Ascending aorta (tissue), 2 donors: ENCODE results near the gene CTNNA2. TPM values are rescaled to one million over a fixed set of nuclear protein-coding genes. Genes with fewer than 3 reads are reported as not detected.
"Not testable (repeated sequence)": the region's sequence is repeated elsewhere in the genome, so short reads cannot be mapped to it uniquely, and the experiment has no call there.

Experiments used
- DNase-seq, 2 donors: peaks; one replicate each; pipeline ENCODE4 v3.0.0-alpha.2; 2019; ENCODE audit warnings: low spot score in 2 of 2
- H3K27ac ChIP-seq, 2 donors: fragments of 200-600 bp; sonication (generic); one replicate each; pipeline ENCODE4 v1.5.1; 2016 to 2017; ENCODE audit warnings: mild to moderate bottlenecking in 1 of 2
- H3K27me3 ChIP-seq: fragments of 200-600 bp; sonication (generic); one replicate; pipeline ENCODE4 v1.5.1; 2017
- H3K36me3 ChIP-seq, 2 donors: fragments of 200-600 bp; sonication (generic); one replicate each; pipeline ENCODE4 v1.5.1; 2016
- H3K4me1 ChIP-seq, 2 donors: fragments of 200-600 bp; sonication (generic); one replicate each; pipeline ENCODE4 v1.5.1; 2016 to 2017; ENCODE audit warnings: mild to moderate bottlenecking in 1 of 2
- H3K4me3 ChIP-seq, 2 donors: fragments of 200-600 bp; sonication (generic); one replicate each; pipeline ENCODE4 v1.5.1; 2016 to 2017; ENCODE audit warnings: mild to moderate bottlenecking in 1 of 2
- H3K9me3 ChIP-seq, 2 donors: fragments of 200-600 bp; sonication (generic); one replicate each; pipeline ENCODE4 v1.5.1; 2016
- intact Hi-C: fragments of 100-400 bp; cut with DNase I; formaldehyde crosslinking; loops from one replicate; pipeline ENCODE4 v1.15.1; 2023
- total RNA-seq: library from RNA; depleted of rRNA; stranded (reverse); fragments of >200 nt; gene quantifications from one replicate; pipeline ENCODE4 v1.1.0, GENCODE V29; 2016
- TF ChIP-seq, protein P1 (sequence below), 3 experiments: fragments of 200-600 bp in 2 of 3; fragments of 450-650 bp in 1 of 3; sonication (generic) in 2 of 3; IDR thresholded peaks; one replicate each; pipeline ENCODE4 v1.5.1; 2016 to 2019; ENCODE audit warnings: antibody characterized with exemption in 3 of 3, mild to moderate bottlenecking in 1 of 3, moderate library complexity in 1 of 3

Gene CTNNA2
- total RNA-seq, 1 donor from 2014 or later, result not detected

DNA sequence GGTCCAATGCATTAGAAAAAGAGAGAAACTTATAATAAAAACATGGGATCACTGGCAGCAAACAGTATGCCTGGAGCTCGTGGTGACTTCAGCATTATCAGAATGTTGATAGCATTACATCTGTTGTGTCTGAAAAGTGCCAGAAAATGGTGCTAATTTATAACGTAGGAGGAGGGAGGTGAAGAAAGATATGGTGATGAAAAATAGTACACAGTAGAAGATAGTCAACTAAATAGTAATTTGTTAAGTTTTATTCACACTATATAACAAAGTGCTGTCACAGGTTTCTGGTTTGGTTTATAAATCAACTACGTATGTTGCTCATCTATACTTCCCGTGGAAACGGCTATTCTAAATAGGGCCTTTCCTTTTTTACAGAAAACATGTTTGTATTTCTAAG lies 674.3 kb downstream of the CTNNA2 start:
- no peak for DNase-seq
- H3K27me3 ChIP-seq, result no peaks in the 10 kb centered on the region
- TF ChIP-seq, protein P1, sequence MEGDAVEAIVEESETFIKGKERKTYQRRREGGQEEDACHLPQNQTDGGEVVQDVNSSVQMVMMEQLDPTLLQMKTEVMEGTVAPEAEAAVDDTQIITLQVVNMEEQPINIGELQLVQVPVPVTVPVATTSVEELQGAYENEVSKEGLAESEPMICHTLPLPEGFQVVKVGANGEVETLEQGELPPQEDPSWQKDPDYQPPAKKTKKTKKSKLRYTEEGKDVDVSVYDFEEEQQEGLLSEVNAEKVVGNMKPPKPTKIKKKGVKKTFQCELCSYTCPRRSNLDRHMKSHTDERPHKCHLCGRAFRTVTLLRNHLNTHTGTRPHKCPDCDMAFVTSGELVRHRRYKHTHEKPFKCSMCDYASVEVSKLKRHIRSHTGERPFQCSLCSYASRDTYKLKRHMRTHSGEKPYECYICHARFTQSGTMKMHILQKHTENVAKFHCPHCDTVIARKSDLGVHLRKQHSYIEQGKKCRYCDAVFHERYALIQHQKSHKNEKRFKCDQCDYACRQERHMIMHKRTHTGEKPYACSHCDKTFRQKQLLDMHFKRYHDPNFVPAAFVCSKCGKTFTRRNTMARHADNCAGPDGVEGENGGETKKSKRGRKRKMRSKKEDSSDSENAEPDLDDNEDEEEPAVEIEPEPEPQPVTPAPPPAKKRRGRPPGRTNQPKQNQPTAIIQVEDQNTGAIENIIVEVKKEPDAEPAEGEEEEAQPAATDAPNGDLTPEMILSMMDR (IDR thresholded peaks at IDR 0.05), result no peak
- no peaks in the 10 kb centered on the region for H3K36me3 ChIP-seq
- intact Hi-C loops, result no loop called here
- H3K9me3 ChIP-seq, result no peaks in the 10 kb centered on the region
- no peak overlapping the region for H3K27ac ChIP-seq
- no peak overlapping the region for H3K4me3 ChIP-seq
- no peaks in the 10 kb centered on the region for H3K4me1 ChIP-seq

DNA sequence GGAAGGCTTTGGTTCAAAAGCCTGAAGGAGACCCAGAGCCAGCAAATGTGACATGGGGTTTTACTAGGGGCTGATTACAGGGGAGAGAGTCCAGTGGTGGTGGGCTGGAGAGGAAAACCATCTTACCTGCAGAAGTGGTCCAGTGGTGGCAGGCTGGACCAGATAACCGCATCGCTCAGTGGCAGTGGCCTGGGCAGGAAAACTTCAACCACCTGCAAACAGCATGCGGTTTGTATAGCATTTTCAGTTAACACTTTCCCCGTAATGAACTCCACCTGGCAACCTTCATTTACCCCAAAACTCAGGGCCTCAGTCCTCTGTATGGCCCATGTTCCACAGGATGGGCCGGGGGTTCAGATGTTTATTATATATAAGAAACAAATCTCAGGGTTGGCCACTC lies 677.3 kb downstream of the CTNNA2 start:
- TF ChIP-seq, protein P1 (IDR thresholded peaks at IDR 0.05), result no peak
- Histone ChIP-seq H3K36me3 (no peaks in the 10 kb centered on the region), H3K9me3 (no peaks in the 10 kb centered on the region), H3K27me3 (no peaks in the 10 kb centered on the region), H3K4me3 (no peak overlapping the region), H3K4me1 (no peaks in the 10 kb centered on the region), H3K27ac (no peak overlapping the region)
- DNase-seq, result no peak
- intact Hi-C loops, result no loop called here

DNA sequence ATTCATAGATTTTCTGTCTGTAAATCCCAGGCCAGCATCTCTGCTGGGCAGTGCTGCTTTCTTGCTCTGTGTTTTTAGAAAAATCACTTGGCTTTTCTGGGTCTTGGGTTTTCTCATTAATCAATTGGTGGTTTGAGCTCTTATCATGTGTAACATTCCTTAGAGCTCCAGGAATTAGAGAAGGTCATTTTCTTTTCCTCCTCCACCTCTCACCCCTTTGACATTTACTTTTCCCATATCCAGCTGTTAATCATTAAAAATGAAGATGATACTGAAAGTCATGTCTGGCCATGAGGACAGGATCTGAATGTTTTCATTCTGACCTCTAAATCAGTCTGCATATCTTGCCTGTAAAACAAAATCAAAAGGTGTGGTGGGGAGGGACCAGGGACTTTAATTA lies 680.7 kb downstream of the CTNNA2 start:
- Histone ChIP-seq H3K9me3 (no peaks in the 10 kb centered on the region), H3K36me3 (no peaks in the 10 kb centered on the region), H3K4me1 (no peaks in the 10 kb centered on the region), H3K27me3 (no peaks in the 10 kb centered on the region), H3K4me3 (no peak overlapping the region), H3K27ac (no peak overlapping the region)
- no peak for DNase-seq
- TF ChIP-seq, protein P1 (IDR thresholded peaks at IDR 0.05), result no peak
- intact Hi-C loops, result no loop called here

DNA sequence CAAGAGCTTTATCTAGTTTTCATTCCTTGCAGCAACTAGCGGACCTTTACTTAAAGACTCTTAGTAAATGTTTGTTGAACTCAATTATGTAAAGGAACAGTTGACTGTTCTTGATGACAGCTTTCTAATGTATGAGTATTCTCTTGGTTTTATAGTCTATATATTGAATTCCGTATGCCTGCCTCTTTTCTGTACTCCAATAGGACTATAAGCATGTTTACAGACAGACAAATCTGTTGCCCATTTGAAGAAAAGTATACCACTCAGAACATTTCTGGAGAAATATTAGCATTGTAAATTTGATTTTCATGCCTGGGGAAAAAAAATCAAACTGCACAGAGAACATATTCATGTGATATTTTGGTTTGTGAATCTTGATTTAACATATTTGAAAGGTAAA lies 682.2 kb downstream of the CTNNA2 start:
- DNase-seq, result no peak
- no peaks in the 10 kb centered on the region for H3K9me3 ChIP-seq
- no peaks in the 10 kb centered on the region for H3K36me3 ChIP-seq
- no peak overlapping the region for H3K4me3 ChIP-seq
- TF ChIP-seq, protein P1 (IDR thresholded peaks at IDR 0.05), result no peak
- no peaks in the 10 kb centered on the region for H3K4me1 ChIP-seq
- H3K27me3 ChIP-seq, result no peaks in the 10 kb centered on the region
- intact Hi-C loops, result no loop called here
- no peak overlapping the region for H3K27ac ChIP-seq

DNA sequence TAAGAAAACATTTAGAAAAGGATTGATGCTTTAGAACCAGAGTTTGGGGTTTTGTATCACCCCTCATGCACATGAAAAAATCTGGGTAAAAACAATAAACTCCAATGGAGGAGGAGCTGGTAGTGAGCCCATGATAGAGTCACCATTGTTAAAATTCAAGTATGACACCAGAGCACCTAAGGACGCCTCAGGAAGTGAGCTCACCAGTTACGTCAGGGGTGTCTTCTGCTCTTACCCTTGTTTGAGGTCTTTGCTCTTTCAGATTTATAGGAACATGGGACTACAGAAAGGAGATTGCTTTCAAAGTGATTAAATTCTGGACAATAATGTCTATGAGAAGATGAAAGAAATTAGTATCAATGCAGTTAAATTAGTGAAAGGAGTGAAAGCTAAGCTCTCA lies 685.2 kb downstream of the CTNNA2 start:
- Histone ChIP-seq H3K36me3 (no peaks in the 10 kb centered on the region), H3K4me1 (no peaks in the 10 kb centered on the region), H3K27ac (no peak overlapping the region), H3K4me3 (no peak overlapping the region), H3K27me3 (no peaks in the 10 kb centered on the region), H3K9me3 (no peaks in the 10 kb centered on the region)
- DNase-seq, result no peak
- TF ChIP-seq, protein P1 (IDR thresholded peaks at IDR 0.05), result no peak
- intact Hi-C loops, result no loop called here

DNA sequence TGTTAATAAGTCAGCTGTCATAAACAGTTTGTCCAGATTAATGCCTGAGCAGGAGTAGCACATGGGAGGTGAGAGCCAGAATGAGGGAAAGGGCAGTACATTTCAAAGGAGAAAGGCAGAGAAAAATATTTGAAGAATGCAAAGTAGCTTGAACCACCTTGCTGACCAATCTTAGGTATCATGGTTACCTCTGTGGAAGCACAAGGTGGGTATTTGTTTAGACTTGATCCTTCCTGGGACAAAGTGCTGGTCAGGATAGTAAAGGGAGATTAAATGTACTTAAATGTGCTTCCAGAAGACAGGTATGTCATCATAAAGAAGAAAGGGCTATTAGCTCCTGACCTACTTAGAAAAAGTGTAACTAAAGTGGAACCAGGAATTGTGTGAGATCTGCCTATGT lies 686.7 kb downstream of the CTNNA2 start:
- Histone ChIP-seq H3K36me3 (no peaks in the 10 kb centered on the region), H3K9me3 (no peaks in the 10 kb centered on the region), H3K27me3 (no peaks in the 10 kb centered on the region), H3K4me1 (no peaks in the 10 kb centered on the region), H3K4me3 (no peak overlapping the region), H3K27ac (no peak overlapping the region)
- intact Hi-C loops, result no loop called here
- TF ChIP-seq, protein P1 (IDR thresholded peaks at IDR 0.05), result no peak
- no peak for DNase-seq

DNA sequence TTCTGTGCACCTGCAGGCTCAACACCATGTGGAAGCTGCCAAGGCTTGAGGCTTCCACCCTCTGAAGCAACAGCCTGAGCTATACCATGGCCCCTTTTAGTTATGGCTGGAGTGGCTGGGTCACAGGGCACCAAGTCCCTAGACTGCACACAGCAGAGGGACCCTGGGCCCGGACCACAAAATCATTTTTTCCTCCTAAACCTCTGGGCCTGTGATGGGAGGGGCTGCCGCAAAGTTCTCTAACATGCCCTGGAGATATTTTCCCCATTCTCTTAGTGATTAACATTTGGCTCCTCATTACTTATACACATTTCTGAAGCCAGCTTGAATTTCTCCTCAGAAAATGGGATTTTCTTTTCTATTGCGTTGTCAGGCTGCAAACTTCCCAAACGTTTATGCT lies 691.1 kb downstream of the CTNNA2 start:
- H3K4me1 ChIP-seq, H3K27me3 ChIP-seq, H3K36me3 ChIP-seq, H3K9me3 ChIP-seq, intact Hi-C loops, DNase-seq, H3K4me3 ChIP-seq, H3K27ac ChIP-seq: not testable (repeated sequence)
